ENCODE data around the gene STBD1. TPM values are rescaled to one million over a fixed set of nuclear protein-coding genes. Genes with fewer than 3 reads are reported as not detected.

The STBD1 gene
- total and polyA plus RNA-seq, 12 donors = 14.8 to 53.7 (median 22.6) TPM

DNA sequence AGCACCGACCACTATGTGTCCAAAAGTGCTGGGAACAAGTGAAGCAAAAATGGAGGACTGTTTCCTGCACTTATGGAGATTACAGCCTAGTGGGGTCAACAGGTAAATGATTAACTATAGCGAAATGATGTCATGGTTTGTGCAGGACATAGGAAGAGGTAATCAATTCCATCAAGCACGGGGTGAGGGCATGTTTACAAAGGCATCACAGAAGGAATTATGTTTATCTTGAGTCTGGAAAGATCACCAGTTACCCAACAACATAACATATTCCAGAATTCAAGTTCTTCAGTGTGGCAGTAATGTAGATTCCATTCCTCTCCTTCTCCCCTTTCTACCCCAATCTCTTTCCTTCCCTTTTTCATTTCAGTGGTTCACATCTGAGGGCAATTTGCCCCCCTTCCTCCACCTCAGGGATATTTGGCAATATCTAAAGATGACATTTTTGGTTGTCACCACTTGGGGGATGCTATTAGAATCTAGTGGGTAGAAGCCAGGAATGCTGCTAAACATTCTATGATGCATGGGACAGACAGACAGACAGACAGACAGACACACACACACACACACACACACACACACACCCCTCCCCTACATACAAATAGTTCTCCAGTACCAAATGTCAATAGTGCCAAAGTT lies 30.9 kb upstream of the STBD1 start:
- TF ChIP-seq, protein P1, sequence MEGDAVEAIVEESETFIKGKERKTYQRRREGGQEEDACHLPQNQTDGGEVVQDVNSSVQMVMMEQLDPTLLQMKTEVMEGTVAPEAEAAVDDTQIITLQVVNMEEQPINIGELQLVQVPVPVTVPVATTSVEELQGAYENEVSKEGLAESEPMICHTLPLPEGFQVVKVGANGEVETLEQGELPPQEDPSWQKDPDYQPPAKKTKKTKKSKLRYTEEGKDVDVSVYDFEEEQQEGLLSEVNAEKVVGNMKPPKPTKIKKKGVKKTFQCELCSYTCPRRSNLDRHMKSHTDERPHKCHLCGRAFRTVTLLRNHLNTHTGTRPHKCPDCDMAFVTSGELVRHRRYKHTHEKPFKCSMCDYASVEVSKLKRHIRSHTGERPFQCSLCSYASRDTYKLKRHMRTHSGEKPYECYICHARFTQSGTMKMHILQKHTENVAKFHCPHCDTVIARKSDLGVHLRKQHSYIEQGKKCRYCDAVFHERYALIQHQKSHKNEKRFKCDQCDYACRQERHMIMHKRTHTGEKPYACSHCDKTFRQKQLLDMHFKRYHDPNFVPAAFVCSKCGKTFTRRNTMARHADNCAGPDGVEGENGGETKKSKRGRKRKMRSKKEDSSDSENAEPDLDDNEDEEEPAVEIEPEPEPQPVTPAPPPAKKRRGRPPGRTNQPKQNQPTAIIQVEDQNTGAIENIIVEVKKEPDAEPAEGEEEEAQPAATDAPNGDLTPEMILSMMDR (IDR thresholded peaks at IDR 0.05) = no peak
- DNase-seq (no peak), ATAC-seq (no peak)
- Histone ChIP-seq H3K27ac (no peak overlapping the region), H3K36me3 (no peaks in the 10 kb centered on the region), H3K4me3 (no peak overlapping the region), H3K4me1 (peaks cover 0 to 1% (median 0%) of the 10 kb centered on the region in 9 donors), H3K27me3 (no peaks in the 10 kb centered on the region), H3K9me3 (no peaks in the 10 kb centered on the region)
- 77 to 83% methylated on average over 3 of the region's 3 CpGs for WGBS, 2 donors
- intact Hi-C loops (cut with DNase I) = no loop called here

DNA sequence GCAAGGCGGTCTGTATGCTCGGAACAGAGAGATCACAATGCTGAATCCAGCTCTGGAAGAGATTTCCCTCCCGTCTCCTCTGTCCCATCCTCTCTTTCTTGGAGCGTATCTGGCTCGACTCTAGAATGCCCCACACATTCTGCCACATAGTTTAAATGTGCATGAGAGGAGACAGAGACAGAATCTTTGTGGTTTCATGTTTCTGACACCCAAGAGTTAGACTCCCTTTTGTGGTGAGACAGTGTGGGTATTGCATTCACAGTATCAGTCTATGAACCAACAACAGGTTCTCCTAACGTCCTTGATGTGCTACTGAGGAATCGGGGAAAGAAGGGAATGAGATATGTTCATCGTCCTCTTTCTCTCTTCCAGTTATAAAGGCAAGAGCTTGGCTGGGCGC lies 29.7 kb upstream of the STBD1 start:
- H3K36me3 ChIP-seq = no peaks in the 10 kb centered on the region
- DNase-seq (no peak), ATAC-seq (no peak)
- no peaks in the 10 kb centered on the region for H3K27me3 ChIP-seq
- H3K4me1 ChIP-seq = peaks cover 0 to 10% (median 2%) of the 10 kb centered on the region in 9 donors
- no peak overlapping the region for H3K4me3 ChIP-seq
- H3K27ac ChIP-seq = no peak overlapping the region
- H3K9me3 ChIP-seq = no peaks in the 10 kb centered on the region
- 89 to 92% methylated on average over 9 of the region's 9 CpGs for WGBS, 2 donors
- intact Hi-C loops (cut with DNase I) = no loop called here
- TF ChIP-seq, protein P1 (IDR thresholded peaks at IDR 0.05) = no peak

DNA sequence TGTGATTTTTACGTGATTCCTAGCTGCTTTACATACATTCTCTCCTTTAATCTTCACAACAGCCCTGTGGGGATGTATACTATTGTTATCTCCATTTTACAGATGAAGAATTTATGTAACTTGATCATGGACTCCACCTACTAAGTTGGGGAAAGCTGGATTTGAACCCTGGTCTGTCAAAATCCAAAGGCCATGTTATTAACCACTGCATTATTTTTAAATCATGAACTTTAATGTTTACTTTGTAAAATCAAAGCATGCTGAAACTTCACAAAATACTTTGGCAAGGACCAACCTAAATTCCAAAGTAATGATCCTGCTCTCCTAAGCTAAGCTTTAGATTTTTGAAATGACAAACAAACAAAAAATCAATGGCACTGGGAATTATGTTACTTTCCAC lies 28.9 kb upstream of the STBD1 start:
- 78 to 82% methylated on average over 1 of the region's 1 CpG for WGBS, 2 donors
- DNase-seq (no peak), ATAC-seq (no peak)
- Histone ChIP-seq H3K4me3 (no peak overlapping the region), H3K27ac (no peak overlapping the region), H3K4me1 (peaks cover 0 to 10% (median 2%) of the 10 kb centered on the region in 9 donors), H3K36me3 (no peaks in the 10 kb centered on the region), H3K27me3 (no peaks in the 10 kb centered on the region), H3K9me3 (no peaks in the 10 kb centered on the region)
- TF ChIP-seq, protein P1 (IDR thresholded peaks at IDR 0.05) = no peak
- intact Hi-C loops (cut with DNase I) = no loop called here

DNA sequence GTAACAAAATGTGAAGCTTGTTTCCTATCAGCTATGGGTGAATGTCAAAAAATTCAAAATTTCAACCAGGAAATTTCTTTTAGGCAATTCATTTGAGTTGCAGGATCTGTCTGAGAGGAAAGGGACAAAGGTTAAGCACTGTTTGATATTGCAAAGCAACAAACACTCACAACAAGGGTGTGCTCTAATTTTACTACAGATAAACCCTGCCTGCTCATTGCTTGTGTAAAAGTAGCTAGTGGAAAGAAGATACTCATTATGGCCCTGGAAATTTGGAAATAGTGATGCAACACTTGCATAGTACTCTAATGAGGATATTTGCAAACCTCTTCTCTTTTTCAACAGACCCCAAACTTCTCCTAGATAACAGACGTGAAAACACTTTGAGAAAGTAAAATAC lies 27.9 kb upstream of the STBD1 start:
- ATAC-seq = no peak
- WGBS, 2 donors = 55 to 82% methylated on average over 1 of the region's 1 CpG

More for the DNA sequence above, 27.9 kb upstream of the STBD1 start:
- Histone ChIP-seq H3K4me3 (no peak overlapping the region), H3K9me3 (no peaks in the 10 kb centered on the region), H3K27me3 (no peaks in the 10 kb centered on the region), H3K27ac (no peak overlapping the region), H3K36me3 (no peaks in the 10 kb centered on the region), H3K4me1 (peaks cover 0 to 10% (median 2%) of the 10 kb centered on the region in 9 donors)
- DNase-seq = no peak
- intact Hi-C loops (cut with DNase I) = no loop called here
- TF ChIP-seq, protein P1 (IDR thresholded peaks at IDR 0.05) = no peak

Measured in heart right ventricle (tissue), 16 donors.